ENCODE measurements around the gene MRC1. TPM values are rescaled to one million over a fixed set of nuclear protein-coding genes. Genes with fewer than 3 reads are reported as not detected.

Gene MRC1
- total RNA-seq, 1 donor from 2014 or later: 25.3 TPM

- DNase-seq (ENCODE audit: low spot score): no peak
Observed at GRCh38 chr10:17795083-17795482, 14.1 kb upstream of the MRC1 start.

DNA sequence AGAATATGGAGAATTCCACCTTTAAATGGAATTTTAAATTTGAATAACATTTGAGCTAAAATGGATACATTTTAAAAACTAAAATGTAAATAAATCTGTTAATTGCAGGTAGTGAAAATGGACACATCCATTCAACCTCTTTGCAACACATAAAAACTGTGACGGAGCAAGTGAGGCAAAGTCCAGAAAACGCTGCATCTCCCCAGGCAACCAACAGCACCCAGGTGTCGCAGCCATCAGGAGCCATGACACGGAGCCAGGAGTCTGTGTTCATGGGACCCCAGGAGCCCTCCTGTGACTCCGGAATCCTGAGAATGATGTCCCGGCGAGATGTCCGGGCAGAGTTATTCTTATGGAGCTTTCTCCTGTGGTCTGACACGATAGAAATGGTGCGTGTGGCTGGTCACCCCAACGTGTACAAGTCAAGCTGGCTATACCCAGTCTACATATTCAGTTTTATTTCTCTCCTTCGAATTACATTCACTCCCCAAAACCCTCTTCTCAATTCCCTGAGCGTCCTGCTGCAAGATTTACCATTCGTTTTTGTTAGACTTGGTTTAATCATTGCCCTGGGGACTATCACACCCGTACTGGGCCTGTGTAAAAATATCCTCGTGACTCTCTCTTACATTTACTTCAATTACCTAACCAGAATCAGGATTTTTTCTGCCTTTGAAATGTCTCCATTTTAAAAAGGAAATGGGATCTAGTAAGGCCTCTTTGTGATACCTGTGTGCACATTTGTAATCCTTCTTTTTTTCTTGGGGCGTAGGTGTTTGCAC, 13.1 kb upstream of the MRC1 start:
- DNase-seq (ENCODE audit: low spot score): no peak

DNA sequence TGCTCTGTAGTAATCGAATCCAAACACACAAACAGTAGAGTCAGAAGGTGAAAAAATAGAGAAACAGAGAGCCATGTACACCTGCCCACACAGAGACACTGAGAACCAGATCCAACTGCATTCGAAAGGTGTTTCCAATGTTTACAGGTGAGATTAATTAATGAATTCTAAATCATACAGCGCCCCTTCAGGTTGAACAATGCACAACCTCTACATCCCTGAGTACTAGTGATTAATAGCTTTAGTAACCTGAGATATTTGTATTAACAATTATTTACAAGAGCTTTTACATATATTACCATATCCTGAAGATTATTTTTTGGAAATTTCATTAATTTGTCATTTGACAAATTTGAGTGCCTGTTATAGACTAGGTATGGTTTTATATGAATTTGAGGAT, 7.6 kb upstream of the MRC1 start:
- no peak for DNase-seq (ENCODE audit: low spot score)

DNA sequence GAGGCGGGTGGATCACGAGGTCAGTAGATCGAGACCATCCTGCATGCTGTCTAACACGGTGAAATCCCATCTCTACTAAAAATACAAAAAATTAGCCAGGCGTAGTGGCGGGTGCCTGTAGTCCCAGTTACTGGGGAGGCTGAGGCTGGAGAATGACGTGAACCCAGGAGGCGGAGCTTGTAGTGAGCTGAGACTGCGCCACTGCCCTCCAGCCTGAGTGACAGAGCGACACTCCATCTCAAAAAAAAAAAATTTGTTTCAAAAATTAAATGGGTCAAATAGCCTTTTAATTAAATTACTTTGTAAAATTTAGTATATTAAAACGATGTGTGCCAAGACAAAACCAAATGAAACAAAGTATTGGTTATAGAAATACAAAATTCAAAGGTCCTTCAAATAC, 6.8 kb upstream of the MRC1 start:
- no peak for DNase-seq (ENCODE audit: low spot score)

GRCh38 chr10:17802976-17803375, 6.2 kb upstream of the MRC1 start:
- DNase-seq (ENCODE audit: low spot score): no peak

- DNase-seq (ENCODE audit: low spot score): no peak
Observed at GRCh38 chr10:17805330-17805729, 3.8 kb upstream of the MRC1 start.

GRCh38 chr10:17805921-17806577, 3.1 kb upstream of the MRC1 start:
- no peak for DNase-seq (ENCODE audit: low spot score)

GRCh38 chr10:17811146-17811865, 2.2 kb downstream of the MRC1 start:
- no peak for DNase-seq (ENCODE audit: low spot score)

GRCh38 chr10:17814973-17815372, 5.8 kb downstream of the MRC1 start:
- no peak for DNase-seq (ENCODE audit: low spot score)

DNA sequence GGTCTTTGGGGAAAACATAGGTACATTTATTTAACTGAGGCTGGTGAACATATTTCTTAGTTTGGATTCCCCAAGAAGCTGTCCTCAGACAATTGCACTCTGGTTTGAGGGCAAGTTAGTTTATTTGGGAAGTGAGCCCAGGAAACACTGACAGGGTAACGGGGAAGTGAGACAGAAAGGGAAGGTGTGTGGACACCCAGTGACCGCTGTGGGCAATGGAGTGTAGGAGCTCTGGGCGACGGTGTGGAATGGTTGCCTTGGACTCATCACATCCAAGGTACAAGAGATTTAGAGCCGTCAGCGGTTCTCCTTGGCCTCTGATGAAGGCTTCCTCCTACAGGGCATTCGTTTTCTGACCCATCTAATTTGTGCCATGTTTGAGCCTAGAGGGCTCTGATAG, 7.1 kb downstream of the MRC1 start:
- no peak for DNase-seq (ENCODE audit: low spot score)

DNA sequence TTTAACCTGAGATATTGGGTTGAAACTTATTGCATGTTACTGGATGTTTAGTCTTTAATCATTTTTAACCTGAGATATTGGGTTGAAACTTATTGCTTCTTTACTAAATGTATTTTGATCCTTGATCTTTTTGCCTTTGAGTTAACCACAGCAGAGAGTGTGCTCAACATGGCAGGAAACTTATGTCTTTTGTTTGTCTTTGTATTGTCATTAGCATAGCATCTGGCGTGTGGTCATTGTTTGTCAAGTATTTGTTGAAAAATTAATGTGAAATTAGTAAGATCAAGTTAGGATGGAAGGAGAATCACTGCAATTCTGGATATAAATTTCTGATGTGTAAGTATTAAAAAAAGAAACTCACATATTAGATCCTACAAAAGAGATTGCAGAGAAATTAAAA, 8.2 kb downstream of the MRC1 start:
- DNase-seq (ENCODE audit: low spot score): no peak

DNA sequence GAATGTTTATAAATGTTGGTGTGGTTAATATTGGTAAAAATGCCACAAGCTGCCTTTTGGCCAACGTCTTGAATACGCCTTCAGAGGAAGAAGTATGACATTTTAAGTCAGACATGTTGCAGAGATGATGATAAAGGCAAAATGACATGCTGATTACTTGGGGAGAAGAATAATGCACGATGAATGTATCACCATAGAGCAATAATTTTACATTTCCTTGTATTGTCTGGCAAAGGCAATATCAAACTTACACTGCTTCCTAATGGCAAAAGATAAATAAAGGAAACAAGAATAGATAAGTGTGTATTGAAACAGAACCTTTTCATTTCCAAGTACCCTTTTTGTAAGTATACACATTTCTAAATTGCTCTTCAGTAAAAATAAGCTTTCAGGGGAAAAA, 8.6 kb downstream of the MRC1 start:
- DNase-seq (ENCODE audit: low spot score): no peak

GRCh38 chr10:17819836-17820235, 10.7 kb downstream of the MRC1 start:
- DNase-seq (ENCODE audit: low spot score): no peak

DNA sequence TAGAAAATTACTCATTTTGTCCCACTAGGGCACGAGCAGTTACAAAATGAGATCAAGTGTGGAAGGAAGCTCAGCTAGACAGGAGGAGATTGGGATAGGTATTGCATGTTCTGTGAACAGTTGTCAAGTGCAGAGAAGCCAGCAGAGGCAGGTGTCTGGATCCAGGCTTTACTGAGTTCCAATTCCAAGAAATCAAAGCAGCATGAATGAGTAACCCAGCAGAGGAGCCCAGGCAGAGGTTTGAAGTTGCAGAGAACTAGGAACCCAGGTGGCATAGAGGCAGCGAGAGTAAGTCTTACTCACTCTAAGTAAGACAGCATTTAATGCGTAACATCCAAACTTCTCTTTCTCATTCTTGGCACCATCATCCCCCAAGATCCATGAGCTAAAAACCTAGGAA, 11.8 kb downstream of the MRC1 start:
- no peak for DNase-seq (ENCODE audit: low spot score)

GRCh38 chr10:17821893-17822292, 12.7 kb downstream of the MRC1 start:
- no peak for DNase-seq (ENCODE audit: low spot score)

DNA sequence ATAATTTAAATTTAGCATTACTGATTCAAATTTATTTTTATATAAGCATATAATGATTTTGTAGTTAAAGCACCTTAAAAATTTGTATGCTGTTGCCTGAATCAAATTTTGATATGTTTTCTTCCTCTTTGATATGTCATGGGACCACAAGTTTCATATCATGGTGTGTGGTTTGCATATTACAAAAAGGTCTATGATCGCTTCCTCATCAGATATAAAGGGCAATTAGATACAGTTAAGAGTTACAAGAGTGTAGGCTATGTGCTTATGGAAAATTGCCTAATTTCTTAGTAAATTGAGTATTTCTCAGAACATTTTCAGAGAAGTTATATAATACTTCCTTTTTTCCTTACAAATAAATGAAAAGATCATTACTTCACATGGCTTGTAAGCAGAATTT, 22.2 kb downstream of the MRC1 start:
- DNase-seq (ENCODE audit: low spot score): no peak

DNA sequence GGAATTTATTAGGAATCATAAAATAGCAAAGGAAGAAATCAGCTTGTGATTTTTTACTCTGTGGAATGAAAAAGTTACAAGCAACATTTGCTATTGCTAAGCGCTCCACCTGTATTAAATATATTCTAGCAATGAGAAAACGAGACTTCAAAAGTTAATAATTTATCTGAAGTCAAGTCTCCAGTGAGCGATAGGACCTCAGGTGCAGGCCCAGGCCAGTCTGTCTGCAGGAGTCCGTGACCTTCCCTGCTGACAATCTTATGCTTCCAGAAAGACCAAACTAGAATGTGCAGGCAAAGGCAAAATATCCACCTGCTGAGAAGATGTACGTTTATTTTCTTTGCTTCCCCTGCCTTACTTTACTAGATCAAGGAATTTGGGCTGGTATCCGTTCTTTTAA, 22.7 kb downstream of the MRC1 start:
- DNase-seq (ENCODE audit: low spot score): no peak

- no peak for DNase-seq (ENCODE audit: low spot score)
Observed at GRCh38 chr10:17833656-17834055, 24.5 kb downstream of the MRC1 start.

DNA sequence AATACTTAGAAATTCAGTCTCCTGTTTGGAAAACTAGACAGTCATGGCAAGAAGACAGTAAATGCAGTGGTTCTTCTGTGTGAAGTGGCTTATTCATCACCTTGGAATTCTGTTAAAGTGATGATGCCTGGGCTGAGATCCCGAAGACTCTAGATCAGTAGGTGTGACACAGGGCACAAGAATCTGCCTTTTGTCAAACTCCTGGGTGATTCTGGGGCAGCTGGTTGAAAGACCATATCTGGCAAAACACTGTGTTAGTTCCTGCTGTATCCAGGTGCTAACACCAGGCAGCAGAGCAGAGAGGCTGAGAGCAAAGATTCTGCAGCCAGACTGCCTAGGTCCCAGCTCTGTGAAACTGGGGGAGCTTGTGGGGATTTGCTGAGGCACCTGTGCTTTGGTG, 26.5 kb downstream of the MRC1 start:
- peak; percentile 19 for DNase-seq (ENCODE audit: low spot score)

- DNase-seq (ENCODE audit: low spot score): peak; percentile 82
Observed at GRCh38 chr10:17836942-17837341, 27.8 kb downstream of the MRC1 start.

DNA sequence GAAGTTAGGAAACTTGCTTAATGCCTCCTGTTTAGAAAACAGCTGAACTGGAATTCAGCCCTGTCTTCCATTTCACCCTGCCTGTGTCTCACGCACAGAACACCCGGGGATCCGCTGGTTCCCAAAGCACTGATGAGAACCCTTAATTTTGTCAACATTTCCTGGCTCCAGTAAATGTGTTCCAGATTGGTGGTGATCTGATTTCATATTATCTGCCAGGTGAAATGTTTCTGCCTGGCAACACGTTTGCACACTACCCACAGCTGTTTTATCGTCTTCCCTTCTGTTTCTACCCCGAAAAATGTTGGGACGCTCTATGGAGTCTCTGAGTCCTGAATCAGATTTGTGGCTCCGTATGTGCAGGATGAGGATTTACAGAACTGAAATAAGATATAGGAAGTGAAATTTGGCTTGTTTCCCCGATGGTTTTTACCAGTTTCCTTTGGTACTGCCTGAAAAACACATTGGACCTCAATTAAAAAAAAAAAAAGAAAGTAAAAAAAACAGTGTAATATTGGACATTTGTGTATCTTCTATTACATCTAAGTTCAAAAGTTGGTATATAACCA, 29.0 kb downstream of the MRC1 start:
- DNase-seq (ENCODE audit: low spot score): peak; percentile 28

DNA sequence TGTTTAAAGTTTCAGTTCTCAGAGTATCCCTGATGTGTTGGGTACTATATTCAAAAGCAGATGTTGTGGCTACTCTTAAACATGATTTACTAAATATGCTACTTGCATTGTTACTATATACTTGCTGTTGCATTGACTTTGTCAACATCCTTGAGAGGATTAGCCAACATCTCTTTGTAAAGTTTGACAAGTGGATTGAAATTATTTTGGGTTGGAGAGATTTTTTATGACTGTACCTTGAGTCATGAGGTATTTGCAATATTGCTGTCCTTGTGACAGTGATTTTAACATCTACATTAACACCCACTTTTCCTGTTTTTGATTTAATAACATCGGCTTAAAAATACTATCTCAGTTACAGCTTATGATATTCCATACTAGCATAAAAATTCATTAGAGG, 31.9 kb downstream of the MRC1 start:
- DNase-seq (ENCODE audit: low spot score): no peak

All from umbilical cord (tissue), 2 donors.